Central memory CD4-positive, alpha-beta T cell (primary cell): ENCODE measurements around the gene GPATCH2L.

Source experiments
- DNase-seq: peaks from one replicate; pipeline ENCODE4 v3.0.0; 2022

The GPATCH2L gene

DNA sequence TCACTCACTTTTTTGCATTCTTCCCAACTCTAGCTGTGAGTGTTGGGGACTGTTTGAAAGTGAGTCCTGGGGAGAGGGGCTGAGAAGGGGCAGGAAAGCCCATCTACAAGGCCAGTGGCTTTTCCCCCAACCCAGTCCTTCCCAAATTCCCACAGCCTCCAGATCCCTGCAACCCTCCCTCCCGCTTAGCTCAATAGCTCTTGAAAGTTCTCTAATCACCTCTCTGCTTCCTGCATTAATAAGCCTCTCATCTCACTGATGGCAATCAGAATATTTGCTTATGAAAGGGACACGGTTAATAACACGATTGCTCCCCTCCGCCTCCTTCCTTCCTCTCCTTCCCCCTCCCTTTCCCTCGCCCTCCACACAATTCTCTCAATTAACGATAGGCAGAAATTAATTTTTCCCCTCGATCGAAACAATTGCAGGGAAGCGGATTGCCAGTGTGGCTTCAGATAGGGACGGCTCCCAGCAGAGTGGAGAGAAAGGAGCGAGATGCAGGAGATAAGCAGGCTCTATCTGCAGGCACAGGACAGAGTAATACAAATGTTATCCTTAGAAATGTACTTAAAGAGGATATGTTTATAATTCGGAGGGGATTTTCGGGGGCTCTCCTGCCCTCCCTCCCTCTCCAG is 15.1 kb upstream of the GPATCH2L start:
- no peak for DNase-seq

DNA sequence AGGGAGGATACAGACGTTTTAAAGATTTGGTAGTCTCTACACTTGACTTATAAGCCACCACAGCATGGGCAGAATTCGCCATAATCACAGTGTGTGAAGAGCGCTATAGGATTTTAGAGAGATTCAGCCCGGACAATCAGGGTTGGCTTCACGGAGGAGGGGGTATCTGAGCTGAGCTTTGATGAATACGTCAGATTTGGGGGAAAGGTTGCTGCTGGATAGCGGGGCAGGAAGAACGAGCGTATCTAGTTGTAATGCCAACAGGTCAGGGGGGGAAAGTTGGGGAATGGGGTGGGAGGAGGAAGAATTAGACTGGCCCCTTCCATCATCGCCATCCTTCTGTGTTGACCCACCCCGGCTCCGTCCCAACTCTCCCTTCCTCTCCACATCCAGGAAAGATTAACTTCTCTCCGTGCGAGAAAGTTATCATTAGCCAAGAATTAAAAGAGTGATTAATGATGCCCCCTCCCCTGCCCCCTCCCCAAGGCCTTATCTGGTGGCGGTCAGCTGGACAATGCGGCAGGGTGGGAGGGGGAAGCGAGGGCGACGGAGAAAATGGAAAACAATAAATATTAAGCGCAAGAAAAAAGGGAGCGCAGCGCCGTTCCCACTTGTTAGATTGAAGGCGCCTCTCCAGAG is 13.5 kb upstream of the GPATCH2L start:
- no peak for DNase-seq

DNA sequence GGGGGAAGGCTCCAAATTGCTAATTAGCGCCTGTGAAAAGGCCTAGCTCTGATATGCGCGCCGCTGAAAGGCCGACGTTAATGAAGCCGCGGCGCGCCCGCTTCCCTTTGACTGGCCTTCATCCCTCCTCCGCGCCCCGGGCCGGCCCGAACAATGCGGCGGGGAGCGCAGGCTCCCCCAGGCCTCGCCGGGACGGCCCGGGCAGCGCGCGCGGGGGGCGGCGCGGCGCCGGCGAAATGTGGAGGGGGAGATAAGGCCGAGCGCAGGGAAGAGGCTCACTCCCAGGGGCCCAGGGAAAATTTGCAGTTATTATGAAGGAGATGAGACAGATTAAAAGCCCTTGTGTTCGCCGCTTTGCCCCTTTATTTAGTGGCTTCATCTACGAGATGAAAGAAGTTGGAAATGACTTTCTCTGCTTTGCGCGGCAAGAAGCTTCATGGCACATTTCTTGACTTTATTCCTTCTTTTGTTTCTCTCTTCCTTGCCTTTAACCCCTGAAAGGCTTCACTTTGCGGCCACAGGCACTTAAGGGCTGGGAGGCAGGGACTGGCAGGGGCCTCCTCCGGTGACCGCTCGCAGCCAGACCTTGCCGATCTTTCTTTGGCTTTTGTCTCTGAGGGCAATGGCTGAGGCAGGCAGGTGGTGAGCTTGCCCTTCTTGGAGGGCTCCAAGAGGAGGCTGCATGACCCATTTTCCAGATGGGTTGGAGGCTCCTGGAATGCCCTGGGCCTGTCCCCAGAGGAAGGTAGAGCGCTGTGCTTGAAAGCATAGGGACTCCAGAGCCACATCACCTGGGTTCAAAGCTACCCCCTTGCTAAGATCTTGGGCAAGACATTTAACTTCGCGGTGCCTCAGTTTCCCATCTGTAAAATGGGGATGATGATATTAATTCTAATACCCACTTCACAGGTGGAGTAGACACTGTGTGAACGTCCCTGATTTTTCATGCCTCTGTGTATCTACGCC is 12.7 kb upstream of the GPATCH2L start:
- DNase-seq, result no peak

DNA sequence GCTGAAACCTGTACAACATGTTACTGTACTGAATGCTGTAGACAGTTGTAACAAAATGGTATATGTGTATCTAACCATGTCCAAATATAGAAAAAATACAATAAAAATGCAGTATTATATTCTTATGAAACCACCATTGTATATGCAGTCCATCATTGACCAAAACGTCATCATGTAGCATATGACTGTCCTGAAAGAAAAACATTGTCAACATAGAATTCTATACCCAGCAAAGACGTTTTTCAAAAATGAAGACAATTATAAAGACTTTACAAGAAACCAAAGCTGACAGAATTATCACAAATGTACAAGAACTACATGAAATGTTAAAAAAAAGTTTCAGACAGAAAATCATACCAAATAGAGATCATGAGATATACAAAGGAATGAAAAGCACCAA is 8.1 kb upstream of the GPATCH2L start:
- no peak for DNase-seq

DNA sequence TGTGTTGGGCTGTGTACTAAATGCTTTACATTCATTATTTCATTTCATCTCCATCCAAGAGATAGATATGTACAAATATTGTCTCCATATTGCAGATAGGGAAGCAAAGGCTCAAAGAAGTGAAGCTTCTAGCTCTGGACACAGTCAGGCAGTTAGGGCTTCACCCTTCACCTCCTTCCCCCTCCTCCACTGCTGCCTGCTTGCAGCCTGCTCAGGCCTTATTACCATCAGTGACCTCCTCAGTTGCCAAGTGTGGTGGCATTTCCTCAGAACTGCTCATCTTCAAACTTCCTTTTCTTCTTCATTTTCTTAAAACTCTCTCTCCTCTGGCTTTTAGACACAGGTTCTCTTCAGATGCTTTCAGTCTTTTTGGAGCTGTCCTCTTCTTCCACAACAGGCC is 4.7 kb upstream of the GPATCH2L start:
- no peak for DNase-seq

DNA sequence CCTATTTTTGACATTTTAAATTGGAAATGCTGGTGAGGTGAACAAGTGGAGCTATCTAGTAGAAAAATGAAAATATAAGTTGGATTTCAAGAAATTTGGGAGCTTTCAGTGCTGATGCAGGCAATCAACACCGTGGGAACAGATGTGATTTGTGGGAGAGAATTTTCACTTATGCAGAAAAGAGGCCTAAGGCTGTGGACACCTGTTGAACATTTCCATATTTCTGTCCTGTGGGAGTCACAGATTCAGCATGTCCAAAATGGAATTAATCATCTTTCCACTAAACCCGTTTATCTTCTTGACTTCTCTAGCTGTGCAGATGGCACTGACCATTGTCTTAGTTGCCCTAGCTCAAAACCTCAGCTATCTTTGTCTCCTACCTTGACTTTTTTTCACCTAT is 2.5 kb upstream of the GPATCH2L start:
- DNase-seq, result no peak

DNA sequence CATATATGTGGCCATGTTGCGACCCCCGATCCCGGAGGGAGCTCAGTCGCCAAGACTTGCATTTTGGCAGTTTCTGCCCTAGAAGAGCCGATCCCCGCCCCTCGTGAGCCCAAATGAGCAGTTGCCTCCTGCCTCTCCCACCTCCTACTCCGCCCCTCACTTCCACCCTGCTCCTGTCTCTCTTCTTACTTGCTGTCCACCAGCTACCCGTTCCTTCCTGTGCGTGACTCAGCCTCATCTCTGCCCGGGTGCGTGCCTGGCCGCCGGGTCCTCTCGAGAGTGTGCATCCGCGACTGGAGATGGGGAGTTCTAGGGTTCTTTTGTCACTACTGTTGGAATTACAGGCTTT is 585 bp downstream of the GPATCH2L start:
- peak; percentile 76 for DNase-seq

DNA sequence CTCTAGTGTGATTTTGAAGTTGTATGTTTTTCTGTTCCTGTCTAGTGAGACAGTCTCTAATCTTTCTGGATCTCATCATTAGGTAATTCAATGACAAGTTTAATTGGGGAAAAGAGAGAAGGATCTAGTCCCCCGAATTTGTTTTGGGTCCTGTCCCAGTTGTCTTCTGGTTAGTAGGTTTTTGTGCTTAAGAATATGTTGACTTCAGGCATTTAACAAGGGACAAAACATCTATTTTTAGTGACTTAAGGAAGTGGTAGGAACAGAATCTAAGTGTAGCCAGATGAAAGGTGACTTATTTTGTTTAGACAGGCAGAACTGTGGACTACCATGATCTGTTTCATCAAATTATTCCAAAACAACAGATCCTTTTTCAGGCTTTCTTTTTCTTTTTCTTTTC is 2.2 kb downstream of the GPATCH2L start:
- no peak for DNase-seq

DNA sequence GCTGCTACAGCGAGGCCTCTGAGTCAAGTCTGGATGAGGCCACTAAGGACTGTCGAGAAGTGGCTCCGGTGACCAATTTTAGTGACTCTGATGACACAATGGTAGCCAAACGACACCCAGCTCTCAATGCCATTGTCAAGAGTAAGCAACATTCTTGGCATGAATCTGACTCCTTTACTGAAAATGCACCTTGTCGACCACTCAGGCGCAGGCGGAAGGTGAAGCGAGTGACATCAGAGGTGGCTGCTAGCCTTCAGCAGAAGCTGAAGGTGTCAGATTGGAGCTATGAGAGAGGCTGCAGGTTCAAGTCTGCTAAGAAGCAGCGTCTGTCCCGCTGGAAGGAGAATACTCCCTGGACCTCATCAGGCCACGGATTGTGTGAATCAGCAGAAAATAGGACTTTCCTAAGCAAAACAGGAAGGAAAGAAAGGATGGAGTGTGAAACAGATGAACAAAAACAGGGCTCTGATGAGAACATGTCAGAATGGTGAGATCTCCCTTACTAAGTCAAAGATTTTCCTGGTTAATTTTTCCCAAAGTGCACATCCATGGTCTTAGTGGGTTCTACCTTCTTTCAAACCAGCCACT is 2.9 kb downstream of the GPATCH2L start:
- DNase-seq, result no peak

DNA sequence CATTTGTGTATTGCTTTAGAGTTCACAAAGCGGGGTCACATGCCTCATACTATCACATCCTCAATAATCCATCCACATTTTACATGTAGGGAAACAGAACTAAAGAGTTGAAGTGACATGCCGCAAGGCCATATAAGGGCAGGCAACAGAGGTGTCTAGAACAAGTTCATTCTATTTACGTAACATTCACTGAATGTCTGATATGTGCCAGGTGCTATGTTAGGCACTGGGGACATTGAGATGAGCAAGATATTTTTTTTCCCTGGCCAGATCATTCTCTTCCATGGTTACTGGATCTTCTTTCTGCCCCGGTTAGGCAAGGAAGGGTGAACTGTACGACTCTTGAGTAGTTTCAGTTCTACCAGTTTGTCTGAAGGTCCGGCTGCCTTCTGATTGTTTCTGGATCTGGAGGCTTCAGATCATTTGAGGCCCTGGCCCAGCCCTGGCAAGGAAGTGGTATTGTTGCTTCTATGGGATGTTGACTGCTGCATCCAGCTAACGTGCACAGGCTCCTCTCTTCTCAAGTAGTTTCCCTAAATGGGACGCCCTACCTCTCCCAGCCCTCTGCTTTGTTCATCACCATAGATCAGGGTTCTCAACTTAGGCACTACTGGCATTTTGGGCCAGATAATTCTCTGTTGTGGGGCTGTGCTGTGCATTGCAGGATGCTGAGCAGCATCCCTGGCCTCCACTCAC is 12.1 kb downstream of the GPATCH2L start:
- DNase-seq, result no peak

DNA sequence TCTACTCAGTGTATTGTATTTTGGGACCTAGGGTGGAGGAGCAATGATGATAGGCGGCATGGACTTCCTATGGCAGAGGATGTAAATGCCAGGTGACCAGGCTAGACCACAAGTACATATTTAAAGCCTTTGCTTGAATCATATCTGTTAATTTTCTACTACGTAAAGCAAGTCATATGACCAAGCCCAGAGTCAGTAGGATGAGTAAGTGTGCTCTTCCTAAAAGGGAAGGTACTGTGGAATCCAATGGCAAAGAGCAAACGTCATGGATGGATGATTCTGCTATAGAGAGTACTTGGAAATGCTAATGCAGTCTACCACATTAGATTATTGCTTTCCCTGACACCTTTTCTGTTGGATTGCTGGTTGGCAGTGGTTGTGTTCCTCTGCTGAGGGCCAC is 16.8 kb downstream of the GPATCH2L start:
- DNase-seq, result no peak

DNA sequence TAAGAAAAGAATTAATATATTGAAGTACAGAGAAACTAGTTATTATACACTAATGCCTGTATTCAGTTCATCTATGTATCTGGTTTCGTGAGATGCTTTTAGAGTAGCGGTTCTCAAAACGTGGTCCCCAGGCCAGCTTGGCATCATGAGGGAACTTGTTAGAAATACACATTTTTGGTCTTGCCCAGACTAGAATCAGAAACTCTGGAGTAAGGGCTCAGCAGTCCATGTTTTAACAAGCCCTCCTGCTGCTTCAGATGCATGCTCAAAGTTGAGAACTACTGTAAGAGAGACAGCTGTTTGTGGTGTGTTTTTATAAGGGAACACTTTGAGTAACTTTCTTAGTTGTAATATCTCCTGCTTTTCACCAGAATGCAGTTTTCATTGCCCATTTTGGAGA is 18.1 kb downstream of the GPATCH2L start:
- DNase-seq, result no peak

DNA sequence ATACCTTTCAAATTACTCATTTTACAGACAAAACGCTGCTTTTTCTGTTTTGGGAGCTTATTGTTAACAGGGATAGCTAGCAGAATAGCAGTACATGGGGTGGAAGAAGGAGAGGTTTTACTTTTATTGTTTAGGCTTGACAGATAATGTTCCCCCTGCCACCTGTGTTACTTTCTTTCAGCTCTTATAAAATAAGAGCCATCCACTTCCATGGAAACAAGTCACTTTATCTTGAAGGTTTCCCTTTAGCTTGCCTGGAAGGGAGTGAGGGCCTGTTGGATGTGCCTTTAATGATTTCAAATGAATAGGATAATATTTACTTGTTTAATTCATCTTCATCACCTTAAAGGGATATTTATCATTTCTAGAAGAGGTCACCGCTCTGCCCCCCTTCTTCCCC is 23.3 kb downstream of the GPATCH2L start:
- no peak for DNase-seq

DNA sequence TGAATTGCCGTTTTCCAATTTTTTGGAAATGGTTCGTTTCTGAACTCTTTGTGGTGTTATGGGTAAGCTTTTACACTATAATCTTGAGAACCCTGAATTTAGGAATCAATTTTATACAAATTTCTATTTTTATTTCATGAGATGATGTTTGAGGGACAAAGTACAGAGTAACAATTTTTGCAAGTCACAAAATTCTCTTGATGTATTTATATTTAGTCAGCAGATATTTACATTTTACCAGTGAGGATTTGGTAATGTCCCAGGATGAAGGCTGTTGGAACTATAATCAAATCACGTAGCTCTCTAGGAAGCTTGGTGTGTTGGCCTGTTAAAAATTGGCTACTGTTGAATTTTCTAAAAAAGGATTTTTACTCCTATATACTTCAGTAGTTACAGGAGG is 24.2 kb downstream of the GPATCH2L start:
- no peak for DNase-seq

DNA sequence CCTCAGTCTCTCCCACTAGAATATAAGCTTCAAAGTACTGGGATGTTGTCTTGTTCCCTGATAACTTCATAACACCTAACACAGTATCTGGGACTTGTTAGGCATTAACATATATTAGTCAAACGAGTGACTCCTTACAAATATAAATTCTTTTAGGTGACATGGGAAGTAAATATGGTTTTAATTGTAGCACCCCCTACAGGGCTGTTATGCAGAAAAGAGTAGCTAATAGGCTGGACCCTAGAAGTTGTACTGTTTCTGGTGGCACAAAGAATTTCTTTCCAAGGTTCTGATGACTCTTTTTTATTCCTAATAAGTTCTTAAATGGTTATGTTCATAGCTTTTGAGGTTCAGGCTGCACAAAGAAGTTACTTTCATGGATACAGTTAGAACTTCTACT is 29.8 kb downstream of the GPATCH2L start:
- DNase-seq, result no peak

DNA sequence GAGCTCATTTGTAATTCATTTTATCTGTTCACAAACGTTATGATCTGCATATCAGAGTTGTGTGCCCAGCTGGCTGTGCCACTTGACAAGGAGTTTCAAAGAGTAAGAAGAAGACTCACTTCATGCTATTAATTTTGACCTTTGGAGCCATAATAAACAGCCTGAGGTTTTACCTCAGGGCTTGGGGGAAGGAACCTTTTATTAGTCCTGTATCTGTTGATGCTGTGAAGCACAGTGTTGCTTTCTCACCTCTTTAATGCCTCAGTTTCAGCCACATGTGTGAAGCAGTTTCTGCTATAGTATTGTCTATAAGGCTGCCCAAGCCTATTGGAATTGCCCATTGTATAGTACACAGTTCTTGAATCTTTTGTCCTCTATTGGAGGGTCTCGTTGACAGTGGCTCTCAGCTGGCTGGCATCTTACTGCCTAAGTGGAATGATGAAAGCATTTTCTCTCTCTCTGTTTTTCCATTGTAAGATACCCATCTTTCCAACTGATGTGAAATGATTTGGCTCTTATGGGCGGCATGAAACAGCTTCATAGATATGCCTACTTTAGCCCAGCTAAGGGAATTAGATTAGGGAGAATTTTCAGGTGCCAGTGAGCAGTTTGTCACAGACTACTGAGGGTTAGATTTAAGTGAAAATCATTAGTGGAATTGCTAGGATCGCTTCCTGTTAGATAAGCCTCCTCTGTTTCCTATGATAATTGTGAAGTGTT is 34.7 kb downstream of the GPATCH2L start:
- DNase-seq, result no peak

DNA sequence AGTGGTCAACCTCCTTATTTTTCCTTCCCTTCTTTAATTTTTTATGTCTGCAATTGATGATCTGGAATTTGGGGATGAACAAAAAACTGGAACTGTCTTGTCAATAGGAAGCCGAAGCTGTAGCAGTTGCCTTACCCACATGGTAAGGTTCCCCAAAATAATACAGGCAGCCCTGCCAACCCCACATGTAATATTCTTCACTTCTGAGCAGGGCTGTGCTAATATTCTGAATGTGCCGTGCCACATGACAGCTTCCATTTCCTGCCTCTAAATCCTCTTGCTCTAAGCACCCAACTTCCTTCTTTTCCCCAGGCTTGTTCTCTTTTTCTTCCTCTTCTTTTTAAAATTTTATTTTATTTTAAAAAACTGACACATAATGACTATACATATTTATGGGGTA is 39.6 kb downstream of the GPATCH2L start:
- no peak for DNase-seq

DNA sequence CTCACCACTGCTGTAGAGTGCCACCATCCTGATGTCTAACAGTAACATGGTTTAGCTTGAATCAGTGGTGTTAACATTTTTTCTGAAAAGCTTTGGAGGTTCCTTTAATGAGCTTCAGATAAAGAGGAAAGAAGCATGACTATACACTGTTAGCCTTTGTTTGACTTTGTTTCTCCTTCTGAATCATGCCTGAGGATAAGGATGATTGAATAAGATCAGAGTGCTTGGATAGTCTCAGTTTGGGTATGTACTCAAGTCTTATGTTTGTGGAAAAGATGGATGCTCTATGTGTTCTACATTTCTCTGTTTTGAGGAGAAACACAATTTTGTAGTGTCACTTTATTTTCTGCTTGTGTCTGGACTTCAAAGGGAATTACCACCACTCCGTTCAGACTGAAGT is 42.0 kb downstream of the GPATCH2L start:
- DNase-seq, result no peak

DNA sequence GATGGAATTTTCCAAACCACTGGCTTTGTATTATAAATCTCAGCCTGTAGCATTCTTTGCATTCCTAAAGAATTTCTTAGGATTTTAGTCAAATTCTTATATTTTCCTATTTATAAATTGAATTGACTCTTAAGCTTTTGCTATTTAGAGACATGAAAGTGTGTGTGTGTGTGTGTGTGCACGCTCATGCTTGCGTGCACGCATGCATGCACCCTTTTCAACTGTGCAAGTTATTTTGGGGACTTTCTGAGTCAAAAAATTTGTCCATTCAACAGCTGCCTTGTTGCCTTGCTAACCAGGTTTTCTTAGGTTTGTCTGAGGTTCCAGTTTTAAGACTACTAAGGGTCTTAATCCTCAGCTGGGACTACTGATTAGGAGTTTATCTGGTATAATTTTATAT is 42.6 kb downstream of the GPATCH2L start:
- no peak for DNase-seq

DNA sequence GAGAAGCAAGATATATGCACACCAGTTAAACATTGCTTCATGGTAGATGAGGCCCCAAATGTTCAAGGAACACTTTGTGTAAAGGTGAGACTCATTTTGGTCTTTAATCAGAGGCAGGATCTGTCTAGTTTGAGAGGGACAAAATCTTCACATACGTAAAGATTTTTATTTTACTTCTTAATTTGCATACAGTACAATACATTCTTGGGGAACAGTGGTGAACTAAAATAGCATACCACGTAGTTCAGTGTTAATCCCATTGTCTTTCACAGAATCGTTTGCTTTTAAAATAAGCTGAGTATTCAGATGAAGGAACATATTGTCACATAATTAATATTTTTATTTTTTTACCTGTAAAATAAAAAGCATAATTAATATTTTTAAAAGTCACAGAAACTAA is 43.3 kb downstream of the GPATCH2L start:
- DNase-seq, result no peak

DNA sequence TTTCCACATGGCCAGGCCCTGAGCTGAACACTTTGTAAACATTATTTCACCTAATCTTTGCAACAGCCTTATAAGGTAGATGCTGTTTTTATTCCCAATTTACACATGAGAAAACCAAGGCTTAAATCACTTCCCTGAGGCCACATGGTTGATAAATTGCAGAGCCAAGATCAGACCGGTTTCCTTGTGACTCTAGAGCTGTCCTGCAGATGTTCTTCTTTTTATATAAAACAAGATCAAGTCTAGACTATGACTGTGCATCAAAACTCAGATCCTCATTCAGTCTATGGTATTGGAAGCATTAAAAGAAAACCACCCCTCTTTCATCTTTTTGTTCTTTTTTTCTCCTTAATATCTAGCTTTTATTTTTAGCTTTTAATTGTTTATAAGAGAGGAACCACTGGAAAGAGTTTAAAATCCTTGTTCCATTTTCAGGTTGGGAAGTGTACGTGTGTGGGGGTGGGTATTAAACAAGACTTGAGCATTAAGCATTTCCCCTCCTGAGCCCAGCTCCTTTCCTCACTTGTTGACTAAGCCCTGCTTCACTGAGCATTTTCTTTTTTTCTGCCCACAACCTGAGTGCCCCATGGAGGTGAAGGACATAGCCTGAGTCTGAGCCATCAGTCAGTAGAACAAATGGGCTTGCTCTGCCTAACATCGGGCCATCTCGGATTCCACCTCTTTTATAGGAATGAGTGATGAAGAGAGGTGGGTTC is 45.4 kb downstream of the GPATCH2L start:
- DNase-seq, result no peak

DNA sequence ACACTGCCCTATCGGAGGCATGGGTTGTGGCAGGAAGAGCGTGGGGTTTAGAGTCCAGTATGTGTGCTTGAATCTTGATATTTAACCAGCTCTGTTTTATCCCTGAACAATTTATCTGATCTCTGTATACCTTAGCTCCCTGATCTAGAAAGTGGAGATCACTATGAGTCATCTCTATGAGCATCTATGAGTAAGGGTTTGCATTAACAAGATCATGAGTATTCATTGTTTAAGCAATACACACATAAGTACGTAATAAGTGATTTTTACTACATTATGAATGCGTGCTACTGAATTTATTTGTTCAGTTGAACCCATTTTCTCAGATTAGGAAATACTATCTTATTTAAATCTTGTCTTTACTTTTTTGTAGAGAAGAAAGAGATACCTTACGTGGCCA is 49.4 kb downstream of the GPATCH2L start:
- DNase-seq, result no peak
